CD4-positive, alpha-beta memory T cell (primary cell): ENCODE measurements around the gene C18orf32. TPM values are rescaled to one million over a fixed set of nuclear protein-coding genes. Genes with fewer than 3 reads are reported as not detected.
"Not testable (repeated sequence)": the region's sequence is repeated elsewhere in the genome, so short reads cannot be mapped to it uniquely, and the experiment has no call there.

ENCODE experiments used
- CTCF ChIA-PET: fragments of 350-600 bp; sonication (Branson Sonifier 250); formaldehyde crosslinking; loops from one replicate; lab custom pipeline; 2021; ENCODE audit warnings: inconsistent platforms; ENCODE audit not compliant: partially characterized antibody; lab: Charles Lee
- POLR2A ChIA-PET: fragments of 350-600 bp; sonication (Branson Sonifier 250); formaldehyde crosslinking; loops from one replicate; lab custom pipeline; 2021; ENCODE audit not compliant: partially characterized antibody; lab: Charles Lee
- DNase-seq, 5 donors: peaks; one replicate each; pipeline versions ENCODE4 v3.0.0 to v3.0.0-alpha.2; 2020 to 2022; ENCODE audit warnings: mixed read lengths in 1 of 5
- H3K27ac ChIP-seq: one replicate; pipeline ENCODE4 v1.7.0; 2013; ENCODE audit warnings: low read depth, low read length
- H3K27me3 ChIP-seq: 2 replicates; pipeline ENCODE4 v1.7.0; 2013; ENCODE audit warnings: mild to moderate bottlenecking, low read length, moderate library complexity; ENCODE audit not compliant: insufficient read depth
- H3K36me3 ChIP-seq: 2 replicates; pipeline ENCODE4 v1.7.0; 2013; ENCODE audit warnings: mild to moderate bottlenecking, low read length, moderate library complexity; ENCODE audit not compliant: insufficient read depth
- H3K4me1 ChIP-seq: 2 replicates; pipeline ENCODE4 v1.7.0; 2013; ENCODE audit warnings: mild to moderate bottlenecking, low read length, moderate library complexity; ENCODE audit not compliant: insufficient read depth
- H3K4me3 ChIP-seq, 2 donors: one replicate each; pipeline ENCODE4 v1.7.0; 2013; ENCODE audit warnings: low read length in 2 of 2, mild to moderate bottlenecking in 1 of 2
- H3K9me3 ChIP-seq, 2 donors: one replicate each; pipeline ENCODE4 v1.7.0; 2013; ENCODE audit warnings: low read length in 2 of 2, control low read depth in 1 of 2; ENCODE audit not compliant: control insufficient read depth in 1 of 2
- H3K27ac Mint-ChIP-seq, 7 donors: one replicate each; pipeline ENCODE4 v1.8.0; 2020 to 2021; ENCODE audit warnings: mixed read lengths in 7 of 7, mild to moderate bottlenecking in 6 of 7, inconsistent platforms in 3 of 7, moderate library complexity in 3 of 7
- H3K27me3 Mint-ChIP-seq, 2 donors: one replicate each; pipeline ENCODE4 v1.8.0; 2020 to 2021; ENCODE audit warnings: mixed read lengths in 2 of 2
- H3K36me3 Mint-ChIP-seq, 2 donors: one replicate each; pipeline ENCODE4 v1.8.0; 2020 to 2021; ENCODE audit warnings: mixed read lengths in 2 of 2, inconsistent platforms in 1 of 2, mild to moderate bottlenecking in 1 of 2
- H3K4me1 Mint-ChIP-seq, 4 donors: one replicate each; pipeline ENCODE4 v1.8.0; 2020 to 2021; ENCODE audit warnings: mixed read lengths in 4 of 4, mild to moderate bottlenecking in 1 of 4
- H3K4me3 Mint-ChIP-seq, 8 donors: one replicate each; pipeline ENCODE4 v1.8.0; 2020 to 2021; ENCODE audit warnings: mixed read lengths in 8 of 8, mild to moderate bottlenecking in 7 of 8, moderate library complexity in 6 of 8, inconsistent platforms in 3 of 8
- H3K9me3 Mint-ChIP-seq, 8 donors: one replicate each; pipeline ENCODE4 v1.8.0; 2020 to 2021; ENCODE audit warnings: mixed read lengths in 8 of 8, mild to moderate bottlenecking in 5 of 8, inconsistent platforms in 3 of 8, moderate library complexity in 1 of 8
- intact Hi-C: fragments of 100-400 bp; cut with micrococcal nuclease; formaldehyde crosslinking; loops from one replicate; pipeline ENCODE4 v1.15.1; 2023
- polyA plus RNA-seq, 2 donors: library from polyadenylated mRNA; unstranded; fragments of 300-500 nt; fragmentation: Illumina TruSeq; gene quantifications; one replicate each; pipeline ENCODE4 v1.2.3, GENCODE V29; 2021
- total RNA-seq, 2 experiments: library from RNA; stranded (reverse); gene quantifications; one replicate each; pipeline ENCODE4 v1.2.3, GENCODE V29; 2021

The C18orf32 gene
- total and polyA plus RNA-seq, 4 experiments from 2014 or later, result 48.7 to 138 (median 69.5) TPM

DNA sequence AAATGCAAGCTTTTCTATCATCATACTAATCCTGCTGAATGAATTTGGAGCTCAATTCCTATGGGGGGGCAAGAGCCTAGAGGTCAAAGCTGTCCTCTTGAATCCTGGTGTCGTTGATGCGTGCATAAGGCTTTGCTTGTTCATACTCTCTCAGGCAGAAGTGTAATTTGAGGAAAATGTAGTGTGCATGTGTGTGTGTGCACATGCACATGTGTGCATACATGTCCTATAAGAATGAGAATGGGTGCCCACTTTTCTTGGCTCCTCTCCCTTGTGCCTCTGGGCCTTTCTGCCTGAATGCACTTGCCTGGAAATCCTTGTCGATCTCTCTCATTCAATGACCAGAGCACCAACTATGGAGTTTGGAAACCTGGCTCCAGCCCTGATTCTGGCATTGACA is 28.5 kb upstream of the C18orf32 start:
- Histone ChIP-seq H3K4me1 (no peaks in the 10 kb centered on the region), H3K27me3 (no peaks in the 10 kb centered on the region), H3K4me3 (no peak overlapping the region), H3K36me3 (no peaks in the 10 kb centered on the region), H3K27ac (no peak overlapping the region), H3K9me3 (no peaks in the 10 kb centered on the region)
- Mint-ChIP-seq H3K4me1 (no peaks in the 10 kb centered on the region), H3K4me3 (no peak overlapping the region), H3K36me3 (no peaks in the 10 kb centered on the region), H3K9me3 (no peaks in the 10 kb centered on the region), H3K27ac (no peak overlapping the region), H3K27me3 (peaks cover 2% of the 10 kb centered on the region in 2 donors)
- ChIA-PET CTCF (interaction anchor here (0.9 to 12.6 kb wide), 2 partner anchors 344 to 842 kb away, joined by 3 to 287 read pairs; no protein-coding TSS in a partner anchor), POLR2A (no interaction called here)
- intact Hi-C loops, result no loop called here
- no peak for DNase-seq

DNA sequence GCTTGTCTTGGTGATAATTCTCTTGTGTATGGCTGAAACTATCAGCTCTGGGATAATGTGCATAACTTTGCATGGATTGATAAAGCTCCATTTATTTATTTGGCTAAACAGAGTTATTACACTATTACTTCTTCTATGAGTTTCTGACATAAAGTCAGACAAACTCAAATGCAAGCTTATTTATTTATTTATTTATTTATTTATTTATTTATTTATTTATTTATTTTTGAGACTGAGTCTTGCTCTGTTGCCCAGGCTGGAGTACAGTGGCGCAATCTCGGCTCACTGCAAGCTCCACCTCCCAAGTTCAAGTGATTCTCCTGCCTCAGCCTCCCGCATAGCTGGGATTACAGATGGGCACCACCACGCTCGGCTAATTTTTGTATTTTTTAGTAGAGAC is 28.0 kb upstream of the C18orf32 start:
- H3K27ac ChIP-seq, H3K27ac Mint-ChIP-seq, H3K4me1 Mint-ChIP-seq, H3K4me3 Mint-ChIP-seq, DNase-seq, H3K4me3 ChIP-seq, H3K9me3 ChIP-seq, H3K9me3 Mint-ChIP-seq, H3K4me1 ChIP-seq, POLR2A ChIA-PET, H3K27me3 Mint-ChIP-seq, H3K27me3 ChIP-seq, intact Hi-C loops, H3K36me3 Mint-ChIP-seq, H3K36me3 ChIP-seq: not testable (repeated sequence)
- CTCF ChIA-PET, result interaction anchor here (0.9 to 12.6 kb wide), 3 partner anchors 10 to 842 kb away, joined by 3 to 287 read pairs (median 3); no protein-coding TSS in a partner anchor

DNA sequence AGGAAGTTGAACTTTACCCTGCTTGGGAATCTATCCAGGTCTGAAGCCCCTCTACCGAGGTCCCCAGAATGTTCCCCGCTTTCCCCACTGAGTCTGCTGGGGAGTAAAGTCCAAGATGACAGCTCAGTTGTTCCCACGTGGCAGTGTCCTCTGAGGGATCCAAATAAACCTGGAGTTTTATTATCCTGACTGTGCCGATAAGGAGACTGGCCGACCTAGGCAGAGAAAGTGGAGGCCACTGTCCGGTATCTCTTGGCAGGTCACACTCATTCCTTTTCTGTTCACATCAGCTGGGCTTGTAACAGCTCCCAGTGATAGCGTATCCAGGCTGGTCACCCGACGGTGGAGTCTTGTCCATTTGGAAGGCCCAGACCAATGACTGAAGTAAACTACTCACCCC is 27.5 kb upstream of the C18orf32 start:
- no peak for DNase-seq
- no peak overlapping the region for H3K4me3 ChIP-seq
- no peak overlapping the region for H3K27ac ChIP-seq
- intact Hi-C loops, result loop anchor here (5.0 kb wide), 1 partner anchor 683 kb away; the partner anchor contains the start of gene MYO5B
- H3K27me3 Mint-ChIP-seq, result peaks cover 2 to 3% of the 10 kb centered on the region in 2 donors
- no peaks in the 10 kb centered on the region for H3K36me3 ChIP-seq
- CTCF ChIA-PET, result interaction anchor here (0.9 to 12.6 kb wide), 4 partner anchors 11 to 843 kb away, joined by 3 to 287 read pairs (median 3); no protein-coding TSS in a partner anchor
- H3K27me3 ChIP-seq, result no peaks in the 10 kb centered on the region
- no peaks in the 10 kb centered on the region for H3K9me3 Mint-ChIP-seq
- no peaks in the 10 kb centered on the region for H3K4me1 Mint-ChIP-seq
- H3K36me3 Mint-ChIP-seq, result no peaks in the 10 kb centered on the region
- H3K27ac Mint-ChIP-seq, result no peak overlapping the region
- no peaks in the 10 kb centered on the region for H3K9me3 ChIP-seq
- H3K4me3 Mint-ChIP-seq, result no peak overlapping the region
- no peaks in the 10 kb centered on the region for H3K4me1 ChIP-seq
- POLR2A ChIA-PET, result no interaction called here

- H3K36me3 Mint-ChIP-seq, result not testable (repeated sequence)
Measured at GRCh38 chr18:49512876-49513275, 25.8 kb upstream of the C18orf32 start.

GRCh38 chr18:49510393-49511115 is 23.5 kb upstream of the C18orf32 start:
- Histone ChIP-seq H3K27ac (no peak overlapping the region), H3K36me3 (no peaks in the 10 kb centered on the region), H3K27me3 (no peaks in the 10 kb centered on the region), H3K4me1 (no peaks in the 10 kb centered on the region), H3K9me3 (no peaks in the 10 kb centered on the region), H3K4me3 (no peak overlapping the region)
- Mint-ChIP-seq H3K4me1 (no peaks in the 10 kb centered on the region), H3K27me3 (peaks cover 11 to 16% of the 10 kb centered on the region in 2 donors), H3K4me3 (no peak overlapping the region), H3K27ac (no peak overlapping the region), H3K36me3 (no peaks in the 10 kb centered on the region), H3K9me3 (no peaks in the 10 kb centered on the region)
- ChIA-PET POLR2A (no interaction called here), CTCF (interaction anchor here (0.6 to 12.6 kb wide), 18 partner anchors 8 to 1095 kb away, joined by 3 to 287 read pairs (median 3); no protein-coding TSS in a partner anchor)
- peak; percentile 46 to 60 (median 49) for DNase-seq
- intact Hi-C loops, result loop anchor here (1.0 to 5.0 kb wide), 4 partner anchors 348 to 847 kb away; partner anchors contain the start of gene MYO5B

More at GRCh38 chr18:49512876-49513275, 25.8 kb upstream of the C18orf32 start:
- H3K4me1 Mint-ChIP-seq, H3K9me3 ChIP-seq, H3K27ac ChIP-seq, H3K27ac Mint-ChIP-seq, DNase-seq, H3K4me1 ChIP-seq, POLR2A ChIA-PET, H3K4me3 Mint-ChIP-seq, H3K9me3 Mint-ChIP-seq, H3K36me3 ChIP-seq, H3K27me3 Mint-ChIP-seq, H3K27me3 ChIP-seq, H3K4me3 ChIP-seq: not testable (repeated sequence)
- intact Hi-C loops, result loop anchor here (5.0 kb wide), 1 partner anchor 684 kb away; the partner anchor contains the start of gene MYO5B
- CTCF ChIA-PET, result interaction anchor here (1.0 to 12.6 kb wide), 2 partner anchors 346 to 845 kb away, joined by 3 to 287 read pairs; no protein-coding TSS in a partner anchor

DNA sequence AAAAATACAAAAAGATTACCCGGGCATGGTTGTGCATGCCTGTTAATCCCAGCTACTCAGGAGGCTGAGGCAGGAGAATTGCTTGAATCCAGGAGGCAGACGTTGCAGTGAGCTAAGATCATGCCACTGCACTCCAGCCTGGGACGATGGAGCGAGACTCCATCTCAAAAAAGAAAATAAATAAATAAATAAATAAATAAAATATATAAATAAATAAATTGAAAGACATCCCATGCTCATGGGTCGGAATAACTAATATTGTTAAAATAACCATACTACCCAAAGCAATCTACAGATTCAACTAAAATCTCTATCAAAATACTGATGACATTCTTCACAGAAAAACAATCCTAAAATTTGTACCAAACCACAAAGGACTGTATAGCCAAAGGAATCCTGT is 19.4 kb upstream of the C18orf32 start:
- POLR2A ChIA-PET, result not testable (repeated sequence)

GRCh38 chr18:49503931-49504330 is 16.9 kb upstream of the C18orf32 start:
- no peaks in the 10 kb centered on the region for H3K9me3 Mint-ChIP-seq
- no peaks in the 10 kb centered on the region for H3K36me3 Mint-ChIP-seq
- intact Hi-C loops, result no loop called here
- Histone ChIP-seq H3K9me3 (no peaks in the 10 kb centered on the region), H3K4me3 (no peak overlapping the region), H3K27ac (no peak overlapping the region), H3K27me3 (no peaks in the 10 kb centered on the region), H3K4me1 (no peaks in the 10 kb centered on the region), H3K36me3 (no peaks in the 10 kb centered on the region)
- H3K4me3 Mint-ChIP-seq, result no peak overlapping the region
- H3K27me3 Mint-ChIP-seq, result peaks cover 17 to 22% of the 10 kb centered on the region in 2 donors
- DNase-seq, result no peak
- H3K4me1 Mint-ChIP-seq, result peaks cover 0 to 1% (median 0%) of the 10 kb centered on the region in 4 donors
- H3K27ac Mint-ChIP-seq, result no peak overlapping the region
- ChIA-PET POLR2A (no interaction called here), CTCF (interaction anchor here (0.7 to 1.5 kb wide), 3 partner anchors 109 to 355 kb away, joined by 4 to 6 read pairs (median 5); no protein-coding TSS in a partner anchor)

More for the DNA sequence above, 19.4 kb upstream of the C18orf32 start:
- CTCF ChIA-PET, H3K4me3 ChIP-seq, H3K36me3 ChIP-seq, H3K27me3 ChIP-seq, H3K4me1 Mint-ChIP-seq, DNase-seq, H3K36me3 Mint-ChIP-seq, H3K4me1 ChIP-seq, intact Hi-C loops, H3K9me3 Mint-ChIP-seq, H3K9me3 ChIP-seq, H3K27ac Mint-ChIP-seq, H3K27ac ChIP-seq, H3K4me3 Mint-ChIP-seq: not testable (repeated sequence)
- H3K27me3 Mint-ChIP-seq, result peaks cover 16 to 20% of the 10 kb centered on the region in 2 donors
